Left ventricle myocardium inferior (tissue), 1 donor: ENCODE measurements around the gene NBAS. TPM values are rescaled to one million over a fixed set of nuclear protein-coding genes. Genes with fewer than 3 reads are reported as not detected.

Source experiments
- DNase-seq: peaks from one replicate; pipeline ENCODE4 v3.0.0-alpha.2; 2020
- H3K27ac ChIP-seq: fragments of 200-600 bp; replicated peaks from 2 replicates; pipeline ENCODE4 v1.8.0; 2021
- H3K27me3 ChIP-seq: fragments of 200-600 bp; 2 replicates; pipeline ENCODE4 v1.8.0; 2021; ENCODE audit warnings: low read depth
- H3K36me3 ChIP-seq: fragments of 200-600 bp; 2 replicates; pipeline ENCODE4 v1.8.0; 2021
- H3K4me1 ChIP-seq: fragments of 200-600 bp; 2 replicates; pipeline ENCODE4 v1.8.0; 2021
- H3K4me3 ChIP-seq: fragments of 200-600 bp; 2 replicates; pipeline ENCODE4 v1.8.0; 2021; ENCODE audit warnings: mild to moderate bottlenecking, moderate library complexity
- H3K9me3 ChIP-seq: fragments of 200-600 bp; replicated peaks from 2 replicates; pipeline ENCODE4 v1.8.0; 2021
- intact Hi-C: fragments of 100-400 bp; cut with micrococcal nuclease; formaldehyde crosslinking; loops from one replicate; pipeline ENCODE4 v1.11.0; 2022
- total RNA-seq: library from RNA; stranded (reverse); fragmentation: NEBNext Ultra II Directional; extraction: Animal tissue kit (Norgen Biotek cat#: 25700); gene quantifications from one replicate; pipeline ENCODE4 v1.2.1, GENCODE V29; 2021
- TF ChIP-seq, protein P1 (sequence below): fragments of 200-600 bp; IDR thresholded peaks from 2 replicates; pipeline ENCODE4 v1.8.0; 2021; ENCODE audit warnings: antibody characterized with exemption, mild to moderate bottlenecking, borderline replicate concordance
- donor health status: DM: no; HTN: yes; CAD: no; lungs with severe emphysema.

Gene NBAS
- total RNA-seq, 1 donor from 2014 or later = 50.6 TPM

DNA sequence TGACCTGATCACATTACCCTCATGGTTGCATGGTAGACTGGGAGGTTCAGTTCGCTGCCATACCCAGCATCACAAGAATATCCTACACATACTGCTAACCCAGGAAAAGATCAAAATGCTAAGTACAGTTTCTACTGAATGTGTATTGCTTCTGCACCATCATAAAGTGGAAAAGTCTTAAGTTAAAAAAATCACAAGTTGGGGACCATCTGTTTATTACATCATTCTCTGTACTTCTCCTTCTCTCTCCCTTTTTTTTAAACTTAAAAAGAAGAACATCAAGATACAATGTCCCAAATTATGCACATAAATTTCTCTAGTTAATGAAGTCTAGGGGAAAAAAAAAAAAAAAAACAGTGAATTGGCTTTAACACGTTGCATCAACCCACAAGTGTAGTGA, 43.3 kb downstream of the NBAS start:
- intact Hi-C loops = no loop called here
- DNase-seq = no peak
- Histone ChIP-seq H3K36me3 (peaks cover 23% of the 10 kb centered on the region), H3K9me3 (no peaks in the 10 kb centered on the region), H3K27ac (no peak overlapping the region), H3K4me3 (no peak overlapping the region), H3K27me3 (no peaks in the 10 kb centered on the region), H3K4me1 (no peaks in the 10 kb centered on the region)
- TF ChIP-seq, protein P1, sequence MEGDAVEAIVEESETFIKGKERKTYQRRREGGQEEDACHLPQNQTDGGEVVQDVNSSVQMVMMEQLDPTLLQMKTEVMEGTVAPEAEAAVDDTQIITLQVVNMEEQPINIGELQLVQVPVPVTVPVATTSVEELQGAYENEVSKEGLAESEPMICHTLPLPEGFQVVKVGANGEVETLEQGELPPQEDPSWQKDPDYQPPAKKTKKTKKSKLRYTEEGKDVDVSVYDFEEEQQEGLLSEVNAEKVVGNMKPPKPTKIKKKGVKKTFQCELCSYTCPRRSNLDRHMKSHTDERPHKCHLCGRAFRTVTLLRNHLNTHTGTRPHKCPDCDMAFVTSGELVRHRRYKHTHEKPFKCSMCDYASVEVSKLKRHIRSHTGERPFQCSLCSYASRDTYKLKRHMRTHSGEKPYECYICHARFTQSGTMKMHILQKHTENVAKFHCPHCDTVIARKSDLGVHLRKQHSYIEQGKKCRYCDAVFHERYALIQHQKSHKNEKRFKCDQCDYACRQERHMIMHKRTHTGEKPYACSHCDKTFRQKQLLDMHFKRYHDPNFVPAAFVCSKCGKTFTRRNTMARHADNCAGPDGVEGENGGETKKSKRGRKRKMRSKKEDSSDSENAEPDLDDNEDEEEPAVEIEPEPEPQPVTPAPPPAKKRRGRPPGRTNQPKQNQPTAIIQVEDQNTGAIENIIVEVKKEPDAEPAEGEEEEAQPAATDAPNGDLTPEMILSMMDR = no peak

DNA sequence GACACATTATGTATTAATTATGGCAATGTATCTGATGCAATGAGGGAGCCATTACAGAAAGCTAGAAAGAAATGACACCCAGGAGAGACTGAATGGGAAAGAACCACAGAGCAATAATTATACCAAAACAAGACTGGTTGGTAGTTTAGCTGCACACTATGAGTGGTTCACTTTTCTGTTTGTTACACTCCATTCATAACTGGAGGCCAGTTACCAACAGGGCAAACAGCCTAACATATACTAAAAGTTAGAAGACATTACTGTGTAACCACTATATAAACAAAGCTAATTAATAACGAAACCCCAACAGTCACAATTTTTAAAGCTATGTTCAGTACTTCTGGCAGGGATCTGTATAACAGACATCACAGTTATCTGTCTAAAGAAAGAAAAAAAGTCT, 49.4 kb downstream of the NBAS start:
- no peak overlapping the region for H3K27ac ChIP-seq
- H3K4me1 ChIP-seq = no peaks in the 10 kb centered on the region
- H3K27me3 ChIP-seq = no peaks in the 10 kb centered on the region
- H3K36me3 ChIP-seq = peaks cover 48% of the 10 kb centered on the region
- DNase-seq = no peak
- no peak overlapping the region for H3K4me3 ChIP-seq
- no peaks in the 10 kb centered on the region for H3K9me3 ChIP-seq
- intact Hi-C loops = no loop called here
- TF ChIP-seq, protein P1 = no peak

DNA sequence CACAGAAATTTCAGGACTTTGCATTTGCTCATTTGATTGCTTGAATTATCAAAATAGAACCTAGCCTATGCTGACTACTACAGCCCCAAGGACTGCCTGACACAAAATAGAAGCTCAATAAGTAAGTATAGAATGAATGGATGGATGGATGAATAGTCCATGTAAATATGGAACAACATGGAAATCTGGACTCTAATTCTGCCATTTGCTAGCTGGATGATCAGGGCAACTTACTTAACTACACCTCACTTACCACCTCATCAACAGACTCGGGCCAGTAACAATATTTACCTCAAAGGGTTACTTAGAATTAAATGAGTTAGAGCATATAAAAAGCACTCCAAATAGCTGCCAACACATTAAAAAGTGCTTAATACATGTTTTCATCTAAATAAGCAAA, 50.6 kb downstream of the NBAS start:
- Histone ChIP-seq H3K27ac (no peak overlapping the region), H3K4me1 (no peaks in the 10 kb centered on the region), H3K9me3 (no peaks in the 10 kb centered on the region), H3K36me3 (peaks cover 48% of the 10 kb centered on the region), H3K4me3 (no peak overlapping the region), H3K27me3 (no peaks in the 10 kb centered on the region)
- intact Hi-C loops = no loop called here
- no peak for DNase-seq
- TF ChIP-seq, protein P1 = no peak

DNA sequence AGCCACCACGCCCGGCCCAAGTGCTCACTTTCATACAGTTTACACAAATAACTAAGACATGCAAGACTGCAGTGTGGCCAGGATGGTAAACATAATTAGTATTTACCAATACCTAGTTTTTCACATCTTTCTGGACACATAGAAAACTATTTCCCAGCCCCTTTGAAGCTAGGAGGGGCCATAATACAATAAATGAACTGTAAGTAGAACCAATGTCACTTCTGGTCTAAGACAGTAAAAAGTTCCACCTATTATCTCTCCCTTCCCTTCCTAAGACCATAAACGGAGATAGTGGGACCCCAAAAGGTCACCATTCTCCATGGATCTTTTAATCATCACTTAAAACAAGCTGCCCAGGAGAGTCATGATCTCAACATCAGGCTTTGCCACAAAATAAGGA, 51.0 kb downstream of the NBAS start:
- intact Hi-C loops = no loop called here
- H3K4me1 ChIP-seq = no peaks in the 10 kb centered on the region

DNA sequence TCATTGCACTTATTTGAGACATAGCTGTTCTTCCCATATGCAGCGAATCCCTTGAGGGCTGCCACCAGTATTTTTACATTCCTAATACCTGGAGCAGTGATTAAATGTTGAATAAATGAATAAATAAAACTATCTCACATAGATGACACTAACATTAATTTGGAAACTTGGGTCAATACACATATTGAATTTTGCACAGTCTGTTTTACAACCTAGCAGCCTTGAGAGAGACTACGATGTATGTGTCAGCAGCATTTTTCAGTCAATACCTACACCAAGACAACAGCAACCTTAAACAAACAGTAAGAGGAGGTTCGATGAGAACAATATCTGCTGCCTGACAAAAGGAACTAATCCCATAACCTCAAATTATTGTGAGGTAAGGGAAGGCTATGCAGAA, 53.4 kb downstream of the NBAS start:
- H3K4me1 ChIP-seq = no peaks in the 10 kb centered on the region
- no peaks in the 10 kb centered on the region for H3K9me3 ChIP-seq
- intact Hi-C loops = no loop called here
- peaks cover 53% of the 10 kb centered on the region for H3K36me3 ChIP-seq
- H3K27me3 ChIP-seq = no peaks in the 10 kb centered on the region
- H3K27ac ChIP-seq = no peak overlapping the region
- TF ChIP-seq, protein P1 = no peak
- no peak for DNase-seq
- H3K4me3 ChIP-seq = no peak overlapping the region

More for the DNA sequence above, 51.0 kb downstream of the NBAS start:
- Histone ChIP-seq H3K36me3 (peaks cover 48% of the 10 kb centered on the region), H3K27me3 (no peaks in the 10 kb centered on the region), H3K27ac (no peak overlapping the region), H3K9me3 (no peaks in the 10 kb centered on the region), H3K4me3 (no peak overlapping the region)
- TF ChIP-seq, protein P1 = no peak
- no peak for DNase-seq

DNA sequence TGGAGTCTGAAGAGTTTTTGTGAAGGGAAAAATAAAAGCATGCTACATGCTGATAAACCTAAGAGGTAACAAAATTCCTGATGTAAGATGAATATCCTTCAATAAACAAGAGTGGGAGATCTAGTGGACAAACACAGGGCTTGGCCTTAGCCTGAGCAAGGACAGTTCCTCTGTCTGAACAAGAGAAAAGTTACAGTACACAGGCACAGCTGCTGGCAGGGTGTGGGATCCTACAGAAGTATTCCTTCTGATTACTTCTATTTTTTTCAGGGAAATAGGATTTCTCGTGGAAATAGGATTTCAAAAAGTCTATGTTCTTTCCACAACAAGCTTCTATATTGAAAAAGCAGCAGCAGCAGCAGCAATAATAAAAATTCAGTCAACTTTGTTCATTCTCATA, 54.1 kb downstream of the NBAS start:
- peaks cover 53% of the 10 kb centered on the region for H3K36me3 ChIP-seq
- H3K27me3 ChIP-seq = no peaks in the 10 kb centered on the region

More for the DNA sequence above, 54.1 kb downstream of the NBAS start:
- Histone ChIP-seq H3K9me3 (no peaks in the 10 kb centered on the region), H3K27ac (no peak overlapping the region), H3K4me3 (no peak overlapping the region), H3K4me1 (no peaks in the 10 kb centered on the region)
- no peak for DNase-seq
- TF ChIP-seq, protein P1 = no peak
- intact Hi-C loops = no loop called here
